Fibroblast of skin of left biceps (primary cell): ENCODE data around the gene FIGN.

Experiments used
- DNase-seq, 2 experiments: peaks; one replicate each; pipeline ENCODE4 v3.0.0-alpha.2; 2013; ENCODE audit warnings: low read depth in 2 of 2

The FIGN gene

GRCh38 chr2:163558251-163559021, 177.4 kb downstream of the FIGN start:
- DNase-seq = no peak

DNA sequence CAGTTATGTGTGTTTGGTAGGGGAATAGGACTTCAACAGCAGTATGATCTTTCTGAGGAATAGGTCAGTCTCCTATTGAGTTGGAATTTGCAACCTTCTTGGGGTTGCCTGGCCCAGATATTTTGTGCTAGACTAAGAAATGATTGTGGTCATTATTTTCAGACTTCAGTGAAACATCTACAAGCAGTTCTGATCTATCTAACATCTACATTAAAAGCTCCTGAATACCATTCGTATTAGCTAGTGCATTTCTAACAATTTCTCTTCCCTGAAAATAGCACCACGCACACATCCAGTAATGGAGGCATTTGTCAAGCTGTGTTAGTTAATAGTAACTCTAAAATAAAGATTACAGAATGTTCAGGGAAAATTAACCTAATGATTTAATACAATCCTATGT, 179.3 kb downstream of the FIGN start:
- DNase-seq = peak; percentile 2 to 7

DNA sequence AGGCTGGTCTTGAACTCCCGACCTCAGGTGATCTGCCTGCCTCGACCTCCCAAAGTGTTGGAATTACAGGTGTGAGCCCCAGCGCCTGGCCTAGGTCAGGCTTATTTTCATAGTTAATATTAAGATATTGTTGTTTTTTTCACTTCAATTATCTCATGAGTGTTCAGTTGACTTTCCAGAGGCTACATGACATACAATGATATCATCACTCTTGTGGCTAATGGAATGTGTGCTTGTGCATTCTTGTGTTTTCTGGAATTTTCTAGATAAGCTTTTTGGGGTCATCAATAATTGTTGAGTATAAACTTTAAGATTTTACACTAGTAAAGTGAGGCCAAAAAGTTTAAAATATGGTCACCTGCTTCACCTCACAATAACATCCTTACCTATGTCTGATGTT, 180.9 kb downstream of the FIGN start:
- no peak for DNase-seq

DNA sequence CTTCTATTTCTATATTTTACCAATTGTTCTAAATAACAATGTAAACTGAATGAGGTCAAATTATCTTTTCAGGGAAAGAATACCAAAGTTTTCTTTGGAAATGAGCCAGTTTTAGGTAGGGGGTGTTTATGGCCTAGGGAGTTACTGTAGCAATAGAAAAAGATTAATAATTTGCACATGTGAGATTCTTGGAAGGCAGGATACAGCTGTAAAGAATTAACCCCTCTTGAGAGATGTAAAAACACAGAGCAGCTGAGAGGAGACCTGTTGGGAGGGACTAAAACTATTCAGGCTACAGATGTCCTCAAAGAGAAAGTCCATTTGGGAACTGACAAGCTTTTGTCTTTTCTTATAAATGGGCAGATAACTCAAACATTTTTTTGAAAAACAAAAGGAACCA, 182.2 kb downstream of the FIGN start:
- peak; percentile 61 to 69 for DNase-seq

DNA sequence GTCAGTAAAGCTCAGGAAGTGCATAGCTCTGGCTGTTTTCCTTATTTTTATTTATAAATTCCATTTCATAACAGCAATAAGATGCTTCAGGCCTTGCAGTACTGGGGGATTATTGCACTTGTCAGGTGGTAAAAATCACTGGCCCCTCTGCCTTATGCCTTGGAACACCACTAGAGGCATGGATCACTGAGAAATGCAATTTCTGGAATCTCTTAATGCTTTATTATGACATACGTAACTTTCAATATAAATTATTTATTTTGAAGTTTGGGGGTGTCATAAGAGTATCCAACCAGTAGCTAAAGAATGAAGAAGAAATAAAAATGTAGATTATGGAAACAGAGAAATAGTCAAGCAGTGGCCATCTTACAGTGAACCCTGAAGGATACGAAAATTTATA, 183.1 kb downstream of the FIGN start:
- DNase-seq = no peak

DNA sequence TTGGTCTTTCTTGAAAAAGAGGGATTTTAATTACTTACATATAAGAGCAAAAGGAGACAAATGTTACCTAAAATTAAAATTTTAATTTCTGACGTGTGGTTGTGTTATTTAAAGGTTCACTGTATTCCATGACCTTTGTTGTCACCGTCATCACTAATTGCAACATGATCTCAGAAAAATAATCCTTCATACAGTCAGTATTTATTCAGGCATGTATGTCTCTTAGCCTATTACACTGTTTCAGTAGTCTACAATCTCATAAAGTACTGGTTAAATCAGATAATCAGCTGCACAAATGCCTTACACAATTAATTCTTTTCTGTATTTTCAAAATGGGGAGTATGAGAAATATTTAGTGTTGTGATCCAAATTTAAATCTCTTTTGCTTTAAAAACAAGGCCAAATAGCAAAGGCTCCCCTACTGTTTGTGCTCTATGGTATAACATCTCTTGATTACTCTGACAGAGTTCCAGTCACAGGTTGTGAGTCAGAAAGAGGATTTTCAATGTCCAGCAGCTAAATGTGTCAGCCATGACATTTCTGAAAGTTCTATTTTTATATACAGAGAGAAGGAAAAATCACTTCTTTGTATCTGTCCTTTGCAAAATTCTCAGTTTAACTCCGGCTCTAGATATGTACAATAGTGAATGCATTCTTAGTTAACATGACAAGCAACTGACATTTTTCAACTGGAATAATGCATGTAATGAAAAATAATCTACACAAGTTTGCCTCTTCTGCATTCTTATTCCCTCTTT, 184.0 kb downstream of the FIGN start:
- DNase-seq = no peak

GRCh38 chr2:163548970-163549369, 186.8 kb downstream of the FIGN start:
- no peak for DNase-seq
